Subcutaneous abdominal adipose tissue (tissue), 5 donors: ENCODE measurements around the gene MYRIP.
"Not testable (repeated sequence)": the region's sequence is repeated elsewhere in the genome, so short reads cannot be mapped to it uniquely, and the experiment has no call there.

ENCODE experiments used
- H3K27ac ChIP-seq: one replicate; pipeline ENCODE4 v1.7.0; 2013; ENCODE audit warnings: low read depth, mild to moderate bottlenecking, inconsistent platforms, low read length, moderate library complexity
- H3K27me3 ChIP-seq, 5 donors: one replicate each; pipeline ENCODE4 v1.7.0; 2013; ENCODE audit warnings: low read length in 5 of 5, inconsistent platforms in 1 of 5; ENCODE audit not compliant: control insufficient read depth in 5 of 5, insufficient read depth in 4 of 5
- H3K36me3 ChIP-seq, 5 donors: one replicate each; pipeline ENCODE4 v1.7.0; 2013; ENCODE audit warnings: low read length in 5 of 5; ENCODE audit not compliant: control insufficient read depth in 5 of 5, insufficient read depth in 5 of 5
- H3K4me1 ChIP-seq, 5 donors: one replicate each; pipeline ENCODE4 v1.7.0; 2013; ENCODE audit warnings: low read length in 5 of 5, mild to moderate bottlenecking in 3 of 5, moderate library complexity in 1 of 5; ENCODE audit not compliant: control insufficient read depth in 5 of 5, insufficient read depth in 5 of 5
- H3K4me3 ChIP-seq, 5 donors: one replicate each; pipeline ENCODE4 v1.7.0; 2013; ENCODE audit warnings: low read length in 5 of 5, low read depth in 1 of 5
- H3K9ac ChIP-seq, 5 donors: one replicate each; pipeline ENCODE4 v1.7.0; 2013; ENCODE audit warnings: low read length in 5 of 5, mild to moderate bottlenecking in 4 of 5, moderate library complexity in 3 of 5
- H3K9me3 ChIP-seq, 5 donors: one replicate each; pipeline ENCODE4 v1.7.0; 2013; ENCODE audit warnings: low read length in 5 of 5; ENCODE audit not compliant: control insufficient read depth in 5 of 5
- donor health status: healthy.
- donor health status: healthy.
- donor health status: healthy.
- donor health status: healthy.
- donor health status: healthy.

Gene MYRIP

GRCh38 chr3:40057077-40057476, 247.7 kb downstream of the MYRIP start:
- H3K9ac ChIP-seq: no peak overlapping the region
- H3K4me3 ChIP-seq: no peak overlapping the region
- no peaks in the 10 kb centered on the region for H3K27me3 ChIP-seq
- no peaks in the 10 kb centered on the region for H3K36me3 ChIP-seq
- H3K4me1 ChIP-seq: no peaks in the 10 kb centered on the region
- no peak overlapping the region for H3K27ac ChIP-seq
- peaks cover 0 to 2% (median 0%) of the 10 kb centered on the region in 5 donors for H3K9me3 ChIP-seq

DNA sequence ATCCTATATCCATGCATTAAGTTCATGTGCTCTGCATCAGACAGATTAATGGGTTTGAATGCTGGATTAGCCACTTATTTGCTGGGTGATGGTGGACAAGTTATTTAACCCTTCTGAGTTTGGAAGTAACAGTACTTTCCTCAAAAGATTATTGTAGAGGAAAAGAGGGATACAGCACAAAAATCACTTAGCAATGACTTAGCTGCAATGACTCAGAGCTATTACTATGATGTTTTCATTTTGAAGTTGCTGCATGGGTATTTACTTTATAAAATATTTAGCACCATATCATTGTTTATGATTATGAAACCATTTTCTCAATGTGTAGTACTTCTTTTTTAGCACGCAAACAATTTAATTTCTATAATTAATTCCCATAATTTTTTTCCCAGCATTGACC, 248.4 kb downstream of the MYRIP start:
- H3K27ac ChIP-seq: no peak overlapping the region
- H3K9ac ChIP-seq: no peak overlapping the region
- H3K36me3 ChIP-seq: no peaks in the 10 kb centered on the region
- no peak overlapping the region for H3K4me3 ChIP-seq
- H3K4me1 ChIP-seq: no peaks in the 10 kb centered on the region
- no peaks in the 10 kb centered on the region for H3K27me3 ChIP-seq
- peaks cover 0 to 2% (median 0%) of the 10 kb centered on the region in 5 donors for H3K9me3 ChIP-seq

DNA sequence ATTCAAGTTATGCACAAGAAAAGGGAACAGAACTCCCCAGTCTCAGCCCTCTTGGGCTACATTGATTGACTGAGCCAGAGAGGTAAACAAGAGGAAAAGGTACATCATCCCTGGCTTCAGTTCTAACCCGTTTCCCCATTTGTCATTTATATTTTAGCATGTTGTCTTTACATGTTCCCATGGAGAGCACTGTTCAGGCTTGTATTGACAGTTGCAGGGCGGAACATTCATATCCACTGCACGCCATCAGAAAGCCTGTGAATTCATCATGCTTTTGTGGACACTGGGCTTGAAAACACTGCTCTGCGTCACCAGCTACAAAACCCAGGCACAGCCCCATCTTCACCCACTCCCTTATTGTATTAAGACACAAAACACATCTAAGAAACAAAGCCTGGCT, 259.2 kb downstream of the MYRIP start:
- Histone ChIP-seq H3K27me3 (no peaks in the 10 kb centered on the region), H3K4me3 (no peak overlapping the region), H3K27ac (no peak overlapping the region), H3K4me1 (no peaks in the 10 kb centered on the region), H3K9me3 (no peaks in the 10 kb centered on the region), H3K36me3 (no peaks in the 10 kb centered on the region), H3K9ac (no peak overlapping the region)

DNA sequence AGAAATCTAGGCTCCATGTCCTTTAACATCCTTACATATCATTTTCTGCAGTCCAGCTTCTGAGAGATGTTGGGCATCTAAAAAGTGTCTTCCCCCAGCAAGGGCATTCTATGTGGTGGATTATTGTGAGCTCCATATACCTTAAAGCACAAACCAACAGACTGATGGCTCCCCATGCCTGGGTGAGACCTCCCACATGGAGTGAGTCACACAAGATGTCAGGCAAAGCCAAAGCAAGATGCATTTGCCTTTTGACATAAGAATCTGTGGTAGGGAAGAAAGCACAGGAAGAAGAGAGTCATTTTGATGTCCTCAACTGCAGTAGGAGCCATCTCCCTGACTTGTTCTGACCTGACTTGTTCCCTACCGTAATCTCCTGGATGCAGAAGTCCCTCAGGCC, 261.4 kb downstream of the MYRIP start:
- H3K9me3 ChIP-seq: no peaks in the 10 kb centered on the region
- no peak overlapping the region for H3K4me3 ChIP-seq
- H3K27me3 ChIP-seq: no peaks in the 10 kb centered on the region
- H3K36me3 ChIP-seq: no peaks in the 10 kb centered on the region
- no peaks in the 10 kb centered on the region for H3K4me1 ChIP-seq
- H3K9ac ChIP-seq: no peak overlapping the region
- no peak overlapping the region for H3K27ac ChIP-seq

DNA sequence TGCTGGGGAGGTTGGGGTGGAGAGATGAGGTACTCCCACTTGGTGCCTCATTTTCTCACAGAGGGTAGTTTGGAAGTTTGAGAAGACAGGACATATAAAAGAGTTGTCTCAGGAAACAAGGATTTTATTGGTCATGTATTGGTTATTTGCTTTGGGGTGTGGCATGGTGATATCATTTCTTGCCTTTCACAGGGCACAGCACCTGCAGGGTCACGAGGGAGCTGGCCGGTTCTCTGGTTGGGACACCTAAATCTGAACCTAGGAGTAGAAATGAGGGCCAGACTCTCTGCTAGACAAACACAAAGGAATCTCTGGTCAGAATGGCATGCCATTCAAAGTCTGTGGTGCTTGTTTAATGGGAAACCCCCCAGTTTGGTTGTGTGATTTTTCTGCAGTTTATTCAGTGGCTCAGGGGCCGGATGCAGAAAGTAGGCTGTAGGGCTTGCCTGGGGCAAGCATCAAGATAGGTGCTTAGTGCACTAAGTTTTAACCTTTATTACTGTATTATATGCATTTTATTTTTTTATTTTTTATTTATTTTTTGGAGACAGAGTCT, 262.4 kb downstream of the MYRIP start:
- no peaks in the 10 kb centered on the region for H3K36me3 ChIP-seq
- no peak overlapping the region for H3K9ac ChIP-seq
- H3K27ac ChIP-seq: no peak overlapping the region
- H3K4me1 ChIP-seq: no peaks in the 10 kb centered on the region
- H3K4me3 ChIP-seq: no peak overlapping the region
- no peaks in the 10 kb centered on the region for H3K9me3 ChIP-seq
- no peaks in the 10 kb centered on the region for H3K27me3 ChIP-seq

DNA sequence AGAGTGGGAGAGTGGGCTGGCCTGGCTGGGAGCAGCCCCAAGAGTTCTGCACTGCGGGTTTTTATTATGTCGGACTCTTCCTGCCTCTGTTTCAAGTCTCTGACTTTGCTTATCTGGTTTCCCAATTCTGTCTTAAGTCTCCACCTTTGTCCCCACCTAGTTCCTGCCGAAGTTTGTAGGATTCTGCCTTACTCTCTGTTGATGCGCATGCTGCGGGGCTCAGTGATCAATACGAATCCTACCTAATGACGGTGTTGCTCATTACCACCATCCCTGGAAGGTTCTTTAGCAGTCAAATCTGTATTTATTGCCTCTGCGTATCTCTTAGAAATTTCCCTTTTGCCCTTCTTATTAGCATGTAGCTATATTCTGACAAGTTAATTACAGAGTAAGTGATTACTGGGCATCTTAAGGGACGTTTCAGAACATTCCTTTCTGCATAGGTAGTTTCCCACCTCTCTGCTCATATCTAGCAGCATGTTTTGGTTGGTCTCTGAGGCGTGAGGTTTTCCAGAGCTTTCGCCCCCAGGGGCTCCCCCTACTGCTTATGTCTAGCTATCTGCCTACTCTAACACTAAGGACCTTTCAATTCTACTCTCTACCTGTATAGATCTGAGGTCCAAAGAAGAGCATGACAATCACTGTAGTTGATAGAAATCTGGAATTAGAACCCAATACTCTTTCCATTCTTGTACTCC, 264.1 kb downstream of the MYRIP start:
- Histone ChIP-seq H3K4me1 (no peaks in the 10 kb centered on the region), H3K9ac (no peak overlapping the region), H3K27me3 (no peaks in the 10 kb centered on the region), H3K36me3 (no peaks in the 10 kb centered on the region), H3K4me3 (no peak overlapping the region), H3K27ac (no peak overlapping the region), H3K9me3 (no peaks in the 10 kb centered on the region)

GRCh38 chr3:40077139-40077538, 267.7 kb downstream of the MYRIP start:
- H3K9me3 ChIP-seq, H3K4me3 ChIP-seq, H3K27ac ChIP-seq, H3K27me3 ChIP-seq, H3K9ac ChIP-seq, H3K4me1 ChIP-seq, H3K36me3 ChIP-seq: not testable (repeated sequence)

GRCh38 chr3:40077828-40078492, 268.6 kb downstream of the MYRIP start:
- not testable (repeated sequence) for H3K9me3 ChIP-seq, H3K4me1 ChIP-seq, H3K27ac ChIP-seq, H3K9ac ChIP-seq, H3K36me3 ChIP-seq, H3K4me3 ChIP-seq, H3K27me3 ChIP-seq

DNA sequence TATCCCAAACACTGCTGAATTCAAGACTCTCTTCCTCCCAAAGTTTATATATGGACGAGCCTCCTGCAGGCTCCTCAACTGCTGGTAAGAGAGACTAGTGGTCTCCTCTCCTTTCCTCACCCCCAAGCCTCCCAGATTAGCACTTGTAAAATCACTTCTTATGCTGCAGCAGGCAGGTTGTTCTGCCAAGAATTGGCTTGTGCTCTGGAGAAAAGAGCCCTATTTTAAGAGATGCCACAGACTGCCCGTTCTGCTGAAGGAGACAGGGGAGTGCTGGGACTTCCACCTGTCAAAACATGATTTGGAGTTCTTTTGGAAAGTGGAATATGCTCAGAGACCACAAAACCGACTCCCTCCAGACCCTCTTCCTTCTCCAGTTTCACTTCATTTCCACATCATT, 269.2 kb downstream of the MYRIP start:
- no peak overlapping the region for H3K27ac ChIP-seq
- no peaks in the 10 kb centered on the region for H3K36me3 ChIP-seq
- no peaks in the 10 kb centered on the region for H3K9me3 ChIP-seq
- no peak overlapping the region for H3K9ac ChIP-seq
- H3K4me1 ChIP-seq: no peaks in the 10 kb centered on the region
- H3K4me3 ChIP-seq: no peak overlapping the region
- no peaks in the 10 kb centered on the region for H3K27me3 ChIP-seq

- no peak overlapping the region for H3K27ac ChIP-seq
- no peaks in the 10 kb centered on the region for H3K9me3 ChIP-seq
Measured at GRCh38 chr3:40079203-40079846, 269.9 kb downstream of the MYRIP start.

More at GRCh38 chr3:40079203-40079846, 269.9 kb downstream of the MYRIP start:
- H3K36me3 ChIP-seq: no peaks in the 10 kb centered on the region
- H3K9ac ChIP-seq: no peak overlapping the region
- H3K4me3 ChIP-seq: no peak overlapping the region
- H3K27me3 ChIP-seq: no peaks in the 10 kb centered on the region
- no peaks in the 10 kb centered on the region for H3K4me1 ChIP-seq
